ENCODE data around the gene FBXL5. TPM values are rescaled to one million over a fixed set of nuclear protein-coding genes. Genes with fewer than 3 reads are reported as not detected.

FBXL5 gene
- total and polyA plus RNA-seq, 2 of the 13 experiments (the other 11 are each of a cell fraction or from before 2014, with no cell fraction given) = 17.4 to 45.3 TPM

- Histone ChIP-seq H3K4me1 (ENCODE audit: insufficient read depth, low read length) (no peaks in the 10 kb centered on the region), H3K27ac (ENCODE audit: extremely low read length, insufficient read depth, low read length) (no peak overlapping the region), H2AFZ (ENCODE audit: low read length) (no peak overlapping the region), H3K9me3 (ENCODE audit: low read length) (no peaks in the 10 kb centered on the region), H3K79me2 (ENCODE audit: insufficient read depth, low read length) (no peaks in the 10 kb centered on the region), H3K9ac (ENCODE audit: insufficient read depth, low read depth, low read length) (no peak overlapping the region), H3K4me2 (ENCODE audit: low read depth, low read length) (no peak overlapping the region), H3K36me3 (replicated peaks in 1 of 2; ENCODE audit: control insufficient read depth in 1 of 2, insufficient read depth in 2 of 2, low read length in 2 of 2) (no peaks in the 10 kb centered on the region), H3K4me3 (replicated peaks in 1 of 3; ENCODE audit: insufficient read depth in 1 of 3, low read depth in 2 of 3, low read length in 3 of 3) (no peak overlapping the region), H3K27me3 (ENCODE audit: control insufficient read depth in 1 of 2, insufficient read depth in 2 of 2, low read length in 2 of 2) (no peaks in the 10 kb centered on the region), H4K20me1 (ENCODE audit: insufficient read depth, low read length) (no peaks in the 10 kb centered on the region)
- in situ Hi-C loops (cut with HindIII; ENCODE audit: extremely low pct_ligation_motif_present, low pct_unique_long_range_greater_than_20kb) (no loop called here), intact Hi-C loops (cut with micrococcal nuclease; ENCODE audit: unreplicated experiment) (no loop called here)
- FAIRE-seq (no peak), DNase-seq (ENCODE audit: low spot score) (no peak), ATAC-seq (no peak)
- TF ChIP-seq PTBP1 (IDR thresholded peaks at IDR 0.05; ENCODE audit: low read depth, low read length, poor library complexity, severe bottlenecking) = no peak
- ChIA-PET CTCF (ENCODE audit: low intra/inter-chr PET ratio, low total read pairs) (no interaction called here), POLR2A (no interaction called here)
- BruUV-seq (replicated peaks) = no TSS peak
- WGBS (ENCODE audit: low lambda C conversion rate) = 100% methylated on average over 2 of the region's 2 CpGs
Observed at GRCh38 chr4:15575966-15576365, 79.2 kb downstream of the FBXL5 start.

GRCh38 chr4:15569746-15570145 is 85.4 kb downstream of the FBXL5 start:
- Histone ChIP-seq H3K27me3 (ENCODE audit: control insufficient read depth in 1 of 2, insufficient read depth in 2 of 2, low read length in 2 of 2) (no peaks in the 10 kb centered on the region), H2AFZ (ENCODE audit: low read length) (no peak overlapping the region), H3K36me3 (replicated peaks in 1 of 2; ENCODE audit: control insufficient read depth in 1 of 2, insufficient read depth in 2 of 2, low read length in 2 of 2) (peaks cover 1 to 7% of the 10 kb centered on the region in 2 experiments; a peak in 1 of 5 replicates), H3K4me1 (ENCODE audit: insufficient read depth, low read length) (no peaks in the 10 kb centered on the region), H3K4me2 (ENCODE audit: low read depth, low read length) (no peak overlapping the region), H3K9ac (ENCODE audit: insufficient read depth, low read depth, low read length) (no peak overlapping the region), H3K4me3 (replicated peaks in 1 of 3; ENCODE audit: insufficient read depth in 1 of 3, low read depth in 2 of 3, low read length in 3 of 3) (no peak overlapping the region), H4K20me1 (ENCODE audit: insufficient read depth, low read length) (no peaks in the 10 kb centered on the region), H3K27ac (ENCODE audit: extremely low read length, insufficient read depth, low read length) (no peak overlapping the region), H3K9me3 (ENCODE audit: low read length) (no peaks in the 10 kb centered on the region), H3K79me2 (ENCODE audit: insufficient read depth, low read length) (no peaks in the 10 kb centered on the region)
- CTCF ChIA-PET (ENCODE audit: low intra/inter-chr PET ratio, low total read pairs) = no interaction called here
- WGBS (ENCODE audit: low lambda C conversion rate) = 94% methylated on average over 5 of the region's 5 CpGs
- POLR2A ChIA-PET = no interaction called here
- TF ChIP-seq HNRNPL (IDR thresholded peaks at IDR 0.05; ENCODE audit: low read depth, low read length) = no peak
- no peak for TF ChIP-seq ZNF567 (CRISPR knock-in tag; IDR thresholded peaks at IDR 0.05; ENCODE audit: borderline replicate concordance)
- no peak for TF ChIP-seq ZNF776 (CRISPR knock-in tag; IDR thresholded peaks at IDR 0.05)
- TF ChIP-seq SP140L (CRISPR knock-in tag; IDR thresholded peaks at IDR 0.05; ENCODE audit: borderline replicate concordance) = no peak
- no peak for TF ChIP-seq ZFP37 (CRISPR knock-in tag; IDR thresholded peaks at IDR 0.05; ENCODE audit: borderline replicate concordance)
- no peak for TF ChIP-seq SCMH1 (CRISPR knock-in tag; IDR thresholded peaks at IDR 0.05; ENCODE audit: borderline replicate concordance)
- TF ChIP-seq KDM3A (CRISPR knock-in tag; IDR thresholded peaks at IDR 0.05; ENCODE audit: low read depth) = no peak
- ATAC-seq (no peak), FAIRE-seq (no peak), DNase-seq (ENCODE audit: low spot score) (no peak)
- in situ Hi-C loops (cut with HindIII; ENCODE audit: extremely low pct_ligation_motif_present, low pct_unique_long_range_greater_than_20kb) (no loop called here), intact Hi-C loops (cut with micrococcal nuclease; ENCODE audit: unreplicated experiment) (no loop called here)
- no TSS peak for BruUV-seq (replicated peaks)
